C4-2B (cell line): ENCODE results near the gene EPHB3.

Experiments used
- CTCF ChIP-seq: fragments of 450-650 bp; conservative IDR thresholded peaks from 2 replicates; pipeline ENCODE4 v1.5.1; 2017; ENCODE audit warnings: mild to moderate bottlenecking
- ZFX ChIP-seq: fragments of 450-650 bp; IDR thresholded peaks from 2 replicates; pipeline ENCODE4 v1.6.1; 2017

GRCh38 chr3:184514171-184514490 lies 47.5 kb upstream of the EPHB3 start:
- no peak for TF ChIP-seq CTCF
- TF ChIP-seq ZFX = no peak
